WTC11 (cell line): Measurements from ENCODE around the gene TMC6. TPM values are rescaled to one million over a fixed set of nuclear protein-coding genes. Genes with fewer than 3 reads are reported as not detected.
A peak's percentile ranks its signal among the peaks of the same experiment; 100 is the strongest.

Experiments
- ATAC-seq: fragments of 200-7000 bp; cut with Tn5 transposase; 2 replicates; pipeline ENCODE4 v1.10.0; 2021; ENCODE audit warnings: mild to moderate bottlenecking, moderate library complexity
- CTCF ChIA-PET: fragments of 300-600 bp; sonication (Branson Sonifier 250); formaldehyde crosslinking; loops from one replicate; lab custom pipeline; 2021; ENCODE audit warnings: antibody characterized with exemption; lab: Charles Lee
- POLR2A ChIA-PET: fragments of 350-600 bp; sonication (Branson Sonifier 250); formaldehyde crosslinking; loops from one replicate; lab custom pipeline; 2021; ENCODE audit warnings: antibody characterized with exemption; lab: Charles Lee
- DNase-seq: peaks from one replicate; pipeline ENCODE4 v3.0.0; 2021; ENCODE audit warnings: low spot score
- H3K27ac Mint-ChIP-seq: 2 replicates; pipeline ENCODE4 v1.8.0; 2021; ENCODE audit warnings: mixed read lengths
- H3K27me3 Mint-ChIP-seq: 2 replicates; pipeline ENCODE4 v1.8.0; 2021; ENCODE audit warnings: low read depth, mild to moderate bottlenecking, moderate library complexity, mixed read lengths
- H3K36me3 Mint-ChIP-seq: 2 replicates; pipeline ENCODE4 v1.8.0; 2021; ENCODE audit warnings: mixed read lengths
- H3K4me1 Mint-ChIP-seq: 2 replicates; pipeline ENCODE4 v1.8.0; 2022; ENCODE audit warnings: mixed read lengths
- H3K4me3 Mint-ChIP-seq: 2 replicates; pipeline ENCODE4 v1.8.0; 2021; ENCODE audit warnings: mild to moderate bottlenecking, moderate library complexity, mixed read lengths
- H3K9me3 Mint-ChIP-seq: 2 replicates; pipeline ENCODE4 v1.8.0; 2021; ENCODE audit warnings: mixed read lengths
- ARID4B ChIP-seq: sonication (generic); formaldehyde crosslinking; IDR thresholded peaks from 2 replicates; pipeline ENCODE4 v1.8.0; 2023; ENCODE audit warnings: missing genetic modification reagents, mild to moderate bottlenecking, borderline replicate concordance
- ELF4 ChIP-seq: sonication (generic); formaldehyde crosslinking; IDR thresholded peaks from 2 replicates; pipeline ENCODE4 v1.8.1; 2022; ENCODE audit warnings: low read depth, mild to moderate bottlenecking, moderate library complexity, missing genetic modification reagents
- FOXJ3 ChIP-seq: sonication (generic); formaldehyde crosslinking; IDR thresholded peaks from 2 replicates; pipeline ENCODE4 v1.9.0; 2021; ENCODE audit warnings: missing genetic modification reagents, mild to moderate bottlenecking, borderline replicate concordance
- FOXK1 ChIP-seq: sonication (generic); formaldehyde crosslinking; IDR thresholded peaks from 2 replicates; pipeline ENCODE4 v1.8.0; 2022; ENCODE audit warnings: mild to moderate bottlenecking, moderate library complexity, missing genetic modification reagents
- NFATC4 ChIP-seq: fragments of 250-450 bp; sonication (Bioruptor Pico); IDR thresholded peaks from 2 replicates; pipeline ENCODE4 v1.9.0; 2021; ENCODE audit warnings: mild to moderate bottlenecking
- NFE2L1 ChIP-seq: sonication (generic); formaldehyde crosslinking; IDR thresholded peaks from 2 replicates; pipeline ENCODE4 v1.8.1; 2023; ENCODE audit warnings: missing genetic modification reagents
- PRRX2 ChIP-seq: fragments of 250-450 bp; sonication (Bioruptor Pico); IDR thresholded peaks from 2 replicates; pipeline ENCODE4 v1.8.0; 2021; ENCODE audit warnings: mild to moderate bottlenecking
- SMAD4 ChIP-seq: sonication (generic); formaldehyde crosslinking; IDR thresholded peaks from 2 replicates; pipeline ENCODE4 v1.8.0; 2022; ENCODE audit warnings: mild to moderate bottlenecking, missing genetic modification reagents
- SP1 ChIP-seq: sonication (generic); formaldehyde crosslinking; conservative IDR thresholded peaks from 2 replicates; pipeline ENCODE4 v1.8.1; 2022; ENCODE audit warnings: missing genetic modification reagents
- TEAD4 ChIP-seq: sonication (generic); formaldehyde crosslinking; IDR thresholded peaks from 2 replicates; pipeline ENCODE4 v1.8.0; 2022; ENCODE audit warnings: mild to moderate bottlenecking, missing genetic modification reagents
- TP53 ChIP-seq: sonication (generic); formaldehyde crosslinking; IDR thresholded peaks from 2 replicates; pipeline ENCODE4 v1.8.1; 2023; ENCODE audit warnings: mild to moderate bottlenecking, missing genetic modification reagents
- ZNF263 ChIP-seq: sonication (generic); formaldehyde crosslinking; IDR thresholded peaks from 2 replicates; pipeline ENCODE4 v1.8.1; 2022; ENCODE audit warnings: low read depth, mild to moderate bottlenecking, moderate library complexity, missing genetic modification reagents
- ZNF317 ChIP-seq: sonication (generic); formaldehyde crosslinking; IDR thresholded peaks from 2 replicates; pipeline ENCODE4 v1.8.1; 2023; ENCODE audit warnings: low read depth, mild to moderate bottlenecking, moderate library complexity, missing genetic modification reagents, borderline replicate concordance
- ZNF416 ChIP-seq: fragments of 250-450 bp; sonication (Bioruptor Pico); IDR thresholded peaks from 2 replicates; pipeline ENCODE4 v1.9.0; 2021; ENCODE audit warnings: mild to moderate bottlenecking, inconsistent platforms
- total RNA-seq: library from RNA; stranded (reverse); gene quantifications from 3 replicates; pipeline ENCODE4 v1.2.3, GENCODE V29; 2021
- TF ChIP-seq, protein P1 (sequence below): fragments of 250-450 bp; sonication (Bioruptor Pico); IDR thresholded peaks from 2 replicates; pipeline ENCODE4 v1.9.0; 2021; ENCODE audit warnings: mild to moderate bottlenecking
- TF ChIP-seq, protein P2 (sequence below): fragments of 200-600 bp; IDR thresholded peaks from 2 replicates; pipeline ENCODE4 v1.8.0; 2022; ENCODE audit warnings: antibody characterized with exemption
- TF ChIP-seq, protein P3 (sequence below): sonication (generic); formaldehyde crosslinking; IDR thresholded peaks from 2 replicates; pipeline ENCODE4 v1.8.1; 2022; ENCODE audit warnings: mild to moderate bottlenecking, moderate library complexity, missing genetic modification reagents

TMC6 gene
- total RNA-seq, 1 experiment from 2014 or later: 120 TPM

- DNase-seq: peak; percentile 82
- TF ChIP-seq TP53 (CRISPR knock-in tag) (no peak), ARID4B (CRISPR knock-in tag) (no peak), ZNF317 (CRISPR knock-in tag) (no peak)
- TF ChIP-seq, protein P1, sequence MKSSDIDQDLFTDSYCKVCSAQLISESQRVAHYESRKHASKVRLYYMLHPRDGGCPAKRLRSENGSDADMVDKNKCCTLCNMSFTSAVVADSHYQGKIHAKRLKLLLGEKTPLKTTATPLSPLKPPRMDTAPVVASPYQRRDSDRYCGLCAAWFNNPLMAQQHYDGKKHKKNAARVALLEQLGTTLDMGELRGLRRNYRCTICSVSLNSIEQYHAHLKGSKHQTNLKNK (CRISPR knock-in tag): no peak
- TF ChIP-seq, protein P2, sequence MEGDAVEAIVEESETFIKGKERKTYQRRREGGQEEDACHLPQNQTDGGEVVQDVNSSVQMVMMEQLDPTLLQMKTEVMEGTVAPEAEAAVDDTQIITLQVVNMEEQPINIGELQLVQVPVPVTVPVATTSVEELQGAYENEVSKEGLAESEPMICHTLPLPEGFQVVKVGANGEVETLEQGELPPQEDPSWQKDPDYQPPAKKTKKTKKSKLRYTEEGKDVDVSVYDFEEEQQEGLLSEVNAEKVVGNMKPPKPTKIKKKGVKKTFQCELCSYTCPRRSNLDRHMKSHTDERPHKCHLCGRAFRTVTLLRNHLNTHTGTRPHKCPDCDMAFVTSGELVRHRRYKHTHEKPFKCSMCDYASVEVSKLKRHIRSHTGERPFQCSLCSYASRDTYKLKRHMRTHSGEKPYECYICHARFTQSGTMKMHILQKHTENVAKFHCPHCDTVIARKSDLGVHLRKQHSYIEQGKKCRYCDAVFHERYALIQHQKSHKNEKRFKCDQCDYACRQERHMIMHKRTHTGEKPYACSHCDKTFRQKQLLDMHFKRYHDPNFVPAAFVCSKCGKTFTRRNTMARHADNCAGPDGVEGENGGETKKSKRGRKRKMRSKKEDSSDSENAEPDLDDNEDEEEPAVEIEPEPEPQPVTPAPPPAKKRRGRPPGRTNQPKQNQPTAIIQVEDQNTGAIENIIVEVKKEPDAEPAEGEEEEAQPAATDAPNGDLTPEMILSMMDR: peak; percentile 84
- TF ChIP-seq, protein P3, sequence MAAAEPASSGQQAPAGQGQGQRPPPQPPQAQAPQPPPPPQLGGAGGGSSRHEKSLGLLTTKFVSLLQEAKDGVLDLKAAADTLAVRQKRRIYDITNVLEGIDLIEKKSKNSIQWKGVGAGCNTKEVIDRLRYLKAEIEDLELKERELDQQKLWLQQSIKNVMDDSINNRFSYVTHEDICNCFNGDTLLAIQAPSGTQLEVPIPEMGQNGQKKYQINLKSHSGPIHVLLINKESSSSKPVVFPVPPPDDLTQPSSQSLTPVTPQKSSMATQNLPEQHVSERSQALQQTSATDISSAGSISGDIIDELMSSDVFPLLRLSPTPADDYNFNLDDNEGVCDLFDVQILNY (CRISPR knock-in tag): no peak
- ChIA-PET POLR2A (interaction anchor here (0.6 to 1.8 kb wide), 8 partner anchors 10 to 64 kb away, joined by 3 to 11 read pairs (median 4); partner anchors contain the start of genes AFMID, TK1 and TMC6), CTCF (interaction anchor here (0.6 to 6.4 kb wide), 37 partner anchors 10 to 790 kb away, joined by 3 to 85 read pairs (median 4); partner anchors contain the start of genes AFMID, BIRC5, TK1 and TMC6)
- ATAC-seq: peak; percentile 65
- Mint-ChIP-seq H3K27me3 (no peaks in the 10 kb centered on the region), H3K36me3 (peaks cover 62% of the 10 kb centered on the region), H3K4me1 (peaks cover 42% of the 10 kb centered on the region), H3K27ac (no peak overlapping the region), H3K4me3 (no peak overlapping the region), H3K9me3 (no peaks in the 10 kb centered on the region)
Measured at GRCh38 chr17:78176548-78177025, 48.0 kb upstream of the TMC6 start.

- TF ChIP-seq FOXJ3 (CRISPR knock-in tag) (no peak), FOXK1 (no peak), ELF4 (CRISPR knock-in tag) (no peak), NFATC4 (no peak), SP1 (CRISPR knock-in tag) (no peak), SMAD4 (no peak), NFE2L1 (CRISPR knock-in tag) (no peak), ZNF416 (CRISPR knock-in tag) (no peak), ZNF263 (no peak), TEAD4 (CRISPR knock-in tag) (no peak), PRRX2 (CRISPR knock-in tag) (no peak)
- Mint-ChIP-seq H3K9me3 (no peaks in the 10 kb centered on the region), H3K36me3 (peaks cover 54% of the 10 kb centered on the region), H3K27me3 (no peaks in the 10 kb centered on the region), H3K27ac (peak overlapping the region; percentile 68; the same call in 1 of the 2 replicates), H3K4me3 (no peak overlapping the region), H3K4me1 (peaks cover 45% of the 10 kb centered on the region)
- POLR2A ChIA-PET: interaction anchor here (1.6 to 1.8 kb wide), 2 partner anchors 23 to 35 kb away, joined by 3 to 7 read pairs; no protein-coding TSS in a partner anchor
- CTCF ChIA-PET: interaction anchor here (0.7 to 6.4 kb wide), 21 partner anchors 9 to 246 kb away, joined by 3 to 85 read pairs (median 4); partner anchors contain the start of genes AFMID, BIRC5 and TK1
- DNase-seq: no peak
- no peak for ATAC-seq
Measured at GRCh38 chr17:78175643-78175981, 47.1 kb upstream of the TMC6 start.
